ENCODE data around the gene GAK.

The GAK gene

DNA sequence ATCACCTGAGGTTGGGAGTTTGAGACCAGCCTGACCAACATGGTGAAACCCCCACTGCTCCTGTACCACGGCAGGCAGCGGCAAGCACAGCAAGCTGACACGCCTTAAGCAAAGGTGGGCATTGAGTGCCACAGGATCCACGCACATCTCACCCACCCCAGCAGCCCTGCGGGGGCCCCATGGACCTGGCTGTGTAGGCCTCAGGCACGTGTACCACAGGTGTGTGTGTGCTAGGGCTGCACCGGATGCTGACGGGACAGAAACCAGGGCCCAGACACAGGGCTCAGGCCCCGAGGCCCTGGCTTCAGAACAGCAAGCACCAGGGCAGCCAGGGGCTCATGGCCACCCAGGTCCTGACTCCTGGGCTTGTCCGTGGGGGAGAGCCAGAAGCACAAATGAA, 46.8 kb downstream of the GAK start:
- no peak for DNase-seq

DNA sequence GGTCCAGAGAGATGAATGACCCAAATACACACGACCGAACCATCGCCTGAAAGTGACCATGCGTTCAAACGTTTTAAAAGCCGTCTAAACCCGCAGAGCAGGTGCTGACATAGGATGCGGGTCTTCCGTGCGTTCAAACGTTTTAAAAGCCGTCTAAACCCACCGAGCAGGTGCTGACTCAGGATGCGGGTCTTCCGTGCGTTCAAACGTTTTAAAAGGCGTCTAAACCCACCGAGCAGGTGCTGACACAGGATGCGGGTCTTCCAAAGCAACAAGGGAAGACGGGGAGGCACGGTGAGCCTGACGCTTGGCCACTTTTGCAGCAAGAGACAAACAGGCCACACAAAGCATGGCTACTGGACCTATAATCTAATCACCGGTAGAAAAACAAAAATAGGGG, 47.2 kb downstream of the GAK start:
- no peak for DNase-seq

DNA sequence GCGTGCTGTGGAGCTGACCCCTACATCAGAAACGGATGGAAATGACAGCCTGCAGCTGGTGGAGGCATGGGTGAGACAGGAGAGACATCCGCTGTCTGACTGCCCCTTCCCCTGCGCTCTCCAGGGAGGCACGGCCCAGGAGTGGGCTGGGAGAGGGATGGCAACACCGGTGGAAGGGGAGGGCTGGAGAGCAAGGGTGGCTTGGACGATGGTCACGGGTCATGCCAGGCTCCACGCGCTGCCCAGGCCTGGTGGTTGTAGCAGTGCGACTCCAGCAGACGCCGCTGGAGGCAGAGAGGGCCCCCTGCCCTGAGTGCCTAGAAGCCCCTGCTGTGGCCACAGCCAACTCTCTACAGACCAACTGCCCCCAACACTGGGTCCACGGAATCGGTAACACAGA, 47.9 kb downstream of the GAK start:
- no peak for DNase-seq

DNA sequence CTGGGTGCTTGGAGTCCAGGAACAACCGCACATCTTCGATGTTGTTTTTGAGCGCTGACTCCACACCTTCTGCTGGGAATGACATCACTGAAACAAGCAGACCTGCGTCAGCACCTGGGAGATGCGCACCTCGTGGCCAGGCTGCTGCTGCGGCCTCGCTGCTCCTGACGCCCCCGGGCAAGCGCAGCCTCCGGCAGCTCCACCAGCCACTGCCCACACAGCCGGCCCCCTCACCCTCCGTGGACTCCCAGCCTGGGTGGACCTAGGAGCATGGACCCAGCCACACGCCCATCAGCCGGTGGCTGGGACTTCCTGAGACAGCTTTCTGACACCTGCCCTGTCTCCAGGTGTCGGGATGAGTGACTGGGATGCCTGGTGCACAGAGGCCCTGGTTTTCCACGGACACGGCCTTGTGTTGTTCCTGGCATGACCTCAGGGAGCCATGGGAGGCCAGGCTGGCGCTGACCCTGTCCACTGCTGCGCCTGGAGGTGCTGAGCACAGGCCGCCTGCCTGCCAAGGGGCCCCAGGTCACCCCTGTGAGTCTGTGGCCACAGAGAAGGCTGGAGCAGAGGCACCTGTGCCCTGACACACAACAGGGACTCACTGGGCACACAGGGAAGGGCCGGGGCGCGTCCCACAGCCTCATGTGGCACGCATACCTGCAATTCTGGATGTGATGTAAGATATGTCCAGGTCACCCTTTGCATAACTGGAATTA, 48.6 kb downstream of the GAK start:
- DNase-seq: no peak

DNA sequence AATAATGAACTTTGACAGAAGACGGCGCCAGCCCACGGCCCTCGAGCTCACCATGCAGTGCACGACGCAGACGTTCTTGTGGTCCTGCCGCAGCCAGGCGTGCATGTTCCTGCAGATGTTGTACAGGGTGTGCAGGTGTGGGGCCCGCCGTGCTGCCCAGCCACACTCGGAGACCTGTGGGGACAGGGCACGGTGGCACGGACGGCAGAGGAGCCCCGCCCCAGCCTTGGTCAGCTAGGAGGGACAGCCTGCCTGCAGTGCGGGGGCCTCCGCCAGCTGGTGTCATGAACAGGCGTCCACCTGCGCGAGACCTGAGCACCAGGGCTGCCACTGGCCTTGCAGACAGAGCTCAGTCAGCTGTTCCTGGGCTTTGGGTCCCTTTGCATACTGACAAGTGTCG, 49.5 kb downstream of the GAK start:
- DNase-seq: no peak

DNA sequence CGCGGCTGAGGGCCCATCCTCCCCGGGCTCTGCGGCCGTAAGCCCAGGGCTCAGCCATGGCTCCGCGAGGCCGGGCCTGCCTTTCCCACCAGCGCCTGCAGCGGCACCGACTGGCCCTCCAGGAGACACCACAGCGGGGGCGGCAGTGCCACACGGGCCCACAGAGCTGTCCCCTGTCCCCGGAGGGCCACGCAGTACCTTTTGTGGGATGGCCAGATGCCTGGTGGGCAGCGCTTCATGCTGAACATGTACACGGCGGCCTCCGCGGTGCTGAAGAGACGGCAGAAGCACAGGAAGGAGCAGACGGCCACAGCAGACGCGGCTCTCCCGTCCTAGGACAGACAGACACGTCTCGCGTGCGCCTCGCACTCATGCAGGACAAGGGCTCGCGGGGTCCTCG, 50.4 kb downstream of the GAK start:
- no peak for DNase-seq

DNA sequence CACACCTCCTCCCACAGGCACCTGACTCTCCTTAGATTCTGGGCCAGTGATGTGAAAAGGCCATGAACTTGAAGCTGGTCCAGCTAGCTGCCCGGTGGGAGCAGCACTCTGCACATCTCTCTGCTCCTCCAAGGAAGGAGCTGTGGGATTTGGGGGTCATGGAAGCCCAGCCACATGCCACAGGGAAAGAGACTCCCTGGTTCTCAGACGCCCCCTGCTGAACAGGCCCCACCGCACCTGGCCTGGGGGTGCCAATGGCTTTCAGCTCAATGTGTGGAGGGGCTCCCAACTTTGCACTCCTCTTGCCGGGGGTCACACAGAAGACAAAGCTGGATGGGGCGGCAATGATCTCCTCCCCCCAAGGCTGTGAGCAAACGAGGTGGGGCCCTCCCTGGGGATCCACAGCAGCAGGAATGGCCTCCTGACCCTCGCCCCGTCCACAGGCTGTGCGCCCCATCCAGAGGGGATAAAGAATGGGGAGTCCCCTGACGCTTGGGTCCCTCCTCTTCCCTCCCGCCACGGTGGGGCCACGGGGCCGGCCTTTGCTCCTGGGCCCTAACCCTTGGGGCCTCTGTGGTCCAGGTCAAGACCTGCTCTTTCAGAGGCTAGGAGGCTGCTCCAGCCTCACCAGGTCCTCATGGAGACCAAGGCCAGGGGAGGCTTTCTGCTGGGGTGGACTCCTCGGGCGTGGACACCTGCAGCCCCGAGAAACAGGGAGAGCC, 51.3 kb downstream of the GAK start:
- DNase-seq: no peak

DNA sequence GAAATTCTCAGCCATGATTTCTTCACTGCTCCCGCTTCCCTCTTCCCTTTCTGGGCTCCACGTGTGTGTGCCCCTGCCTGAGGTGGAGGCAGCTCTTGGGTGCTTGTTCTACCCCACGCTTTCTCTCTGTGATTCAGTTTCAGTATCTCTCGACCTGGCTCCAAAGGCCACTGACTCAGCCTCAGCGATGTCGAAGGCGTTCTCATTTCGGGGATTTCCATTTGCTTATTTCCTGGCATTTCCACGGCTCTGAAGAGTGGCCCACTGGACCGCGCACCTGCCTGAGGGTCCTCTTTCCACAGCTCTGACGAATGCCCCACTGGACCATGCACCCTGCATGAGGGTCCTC, 52.4 kb downstream of the GAK start:
- DNase-seq: peak; percentile 55

DNA sequence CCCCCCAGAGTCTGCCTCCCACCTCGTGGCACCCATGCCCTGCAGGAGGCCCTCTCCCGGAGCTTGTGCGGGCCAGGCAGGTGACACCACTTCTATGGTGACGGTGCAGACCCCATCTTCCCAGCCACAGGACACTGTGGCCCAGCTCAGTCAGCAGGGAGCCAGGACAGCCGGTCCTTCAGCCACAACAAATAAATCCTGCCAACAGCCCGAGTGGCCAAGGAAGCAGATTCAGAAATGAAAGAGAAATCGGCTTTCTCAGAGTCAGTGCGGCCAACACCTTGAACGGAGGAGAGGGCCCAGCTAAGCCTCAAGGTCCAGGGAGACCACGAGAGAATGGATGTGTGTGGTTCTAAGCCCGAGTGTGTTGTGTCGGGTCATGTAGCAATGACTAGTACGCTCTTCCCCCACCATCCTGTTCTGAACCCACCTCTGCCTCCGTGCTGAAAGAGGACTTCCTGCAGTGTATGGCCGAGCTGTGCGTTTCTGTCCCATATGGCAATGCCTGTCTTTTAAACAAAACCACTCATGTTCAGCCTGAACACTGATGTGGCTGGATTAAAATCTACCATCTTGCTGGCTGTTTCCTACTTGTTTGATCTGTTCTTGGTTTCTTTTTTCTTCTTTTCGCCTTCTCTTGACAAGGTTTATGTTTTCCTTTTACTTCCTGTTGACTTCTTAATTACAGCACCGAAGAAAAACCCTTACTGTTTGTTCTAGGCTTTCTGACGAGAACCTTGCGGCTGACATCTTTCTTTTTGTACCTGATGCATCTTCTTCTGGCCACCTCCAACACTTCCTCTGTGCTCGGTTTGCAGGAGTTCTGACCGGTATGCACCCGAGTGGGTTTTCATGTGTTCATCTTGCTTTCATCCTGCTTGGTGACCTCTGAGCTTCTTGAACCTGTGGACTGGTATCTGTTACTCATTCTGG, 53.1 kb downstream of the GAK start:
- DNase-seq: peak; percentile 51

DNA sequence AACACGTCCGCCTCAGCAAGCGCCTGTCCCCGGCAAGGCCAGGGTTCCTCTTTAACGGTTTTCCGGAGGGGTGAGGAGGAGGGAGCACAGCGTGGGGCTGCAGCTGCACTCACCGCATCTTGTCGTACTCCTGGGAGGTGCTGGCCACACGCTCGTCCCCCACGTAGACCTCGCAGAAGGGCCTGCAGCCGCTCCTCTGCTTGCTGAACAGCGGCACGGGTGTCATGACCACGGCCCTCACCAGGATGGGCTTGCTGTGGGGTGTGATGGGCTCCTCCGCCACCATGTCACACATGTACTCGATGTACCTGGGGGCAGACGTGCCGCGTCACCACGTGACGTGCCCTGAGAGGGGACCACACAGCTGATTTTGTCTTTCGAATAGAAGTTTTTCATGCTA, 54.6 kb downstream of the GAK start:
- DNase-seq: no peak

DNA sequence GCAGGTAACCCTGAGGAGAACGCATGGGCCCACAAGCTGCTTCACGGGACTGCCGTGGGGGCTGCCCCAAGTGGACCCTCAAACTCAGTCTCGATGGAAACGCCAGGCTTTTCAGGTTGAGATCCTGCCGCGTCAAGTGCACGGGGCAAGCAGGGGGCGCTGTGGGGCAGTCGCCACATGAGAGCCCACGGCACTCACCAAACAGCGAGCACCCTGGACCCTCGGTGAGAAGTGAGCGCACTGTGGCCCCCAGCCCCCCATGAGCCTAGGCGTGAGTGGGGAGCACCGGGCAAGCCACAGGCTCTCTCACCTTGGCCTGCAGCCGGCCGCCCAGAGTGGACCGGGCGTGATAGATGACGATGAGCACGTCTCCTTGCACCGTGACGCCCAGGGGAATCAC, 55.3 kb downstream of the GAK start:
- DNase-seq: no peak

DNA sequence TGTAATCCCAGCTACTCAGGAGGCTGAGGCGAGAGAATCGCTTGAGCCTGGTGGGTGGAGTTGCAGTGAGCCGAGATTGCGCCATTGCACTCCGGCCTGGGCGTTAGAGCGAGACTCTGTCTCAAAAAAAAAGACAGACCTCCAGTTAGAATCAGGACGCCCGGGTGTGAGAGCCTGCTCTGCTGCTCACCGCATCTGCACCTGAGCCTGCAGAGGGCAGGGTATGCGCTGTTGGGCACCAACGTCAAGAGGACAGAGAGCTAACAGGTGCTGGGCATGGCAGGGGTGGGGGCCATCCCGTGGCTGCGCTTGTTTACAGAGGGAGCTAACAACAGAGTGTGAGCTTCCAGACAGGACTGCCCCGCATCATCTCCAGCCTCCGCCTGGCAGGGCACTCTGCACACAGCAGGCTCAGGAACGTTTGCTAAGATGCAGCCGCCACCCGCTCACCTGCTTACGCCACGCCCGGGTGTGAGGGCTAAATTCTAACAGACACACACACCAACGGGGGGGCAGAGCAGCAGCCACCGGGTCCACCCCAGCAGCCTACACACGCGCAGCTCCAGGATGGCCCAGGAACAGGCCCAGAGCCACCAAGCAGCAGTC, 56.2 kb downstream of the GAK start:
- no peak for DNase-seq

DNA sequence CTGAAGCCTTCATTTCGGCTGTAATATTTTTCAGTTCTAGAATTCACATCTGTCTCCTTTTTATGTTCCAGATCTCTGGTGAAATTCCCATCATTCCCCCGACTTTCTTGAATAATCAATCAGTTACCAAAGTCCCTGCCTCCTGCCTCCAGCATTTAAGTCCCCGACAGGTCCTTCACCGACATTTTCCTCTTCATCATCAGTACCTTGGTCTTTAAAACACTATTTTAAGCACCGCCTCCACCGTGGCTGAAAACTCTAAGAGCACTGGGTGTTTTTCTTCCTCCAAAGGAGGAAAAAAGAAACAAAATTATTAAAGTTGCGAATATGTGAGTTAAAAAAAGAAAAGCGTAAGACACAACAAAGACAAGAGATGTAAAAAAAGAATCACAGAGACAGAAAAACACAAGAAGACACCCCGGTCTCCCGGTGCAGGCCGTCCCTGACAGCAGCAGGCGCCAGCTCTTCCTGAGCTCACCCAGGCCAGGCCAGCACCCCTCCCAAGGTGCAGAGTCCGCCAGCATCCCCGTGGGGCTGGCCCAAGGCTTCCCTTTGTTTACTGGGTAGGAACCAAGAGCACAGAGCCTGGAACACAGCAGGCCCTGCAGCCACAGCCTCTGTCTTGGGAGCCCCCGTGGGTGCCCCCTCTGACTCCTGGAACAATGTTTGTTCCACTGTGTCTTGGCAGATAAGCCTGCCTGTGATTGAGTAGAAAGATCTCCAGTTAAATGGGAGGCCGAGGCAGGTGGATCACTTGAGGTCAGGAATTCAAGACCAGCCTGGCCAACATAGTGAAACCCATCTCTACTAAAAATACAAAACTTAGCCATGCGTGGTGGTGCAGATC, 56.9 kb downstream of the GAK start:
- no peak for DNase-seq

DNA sequence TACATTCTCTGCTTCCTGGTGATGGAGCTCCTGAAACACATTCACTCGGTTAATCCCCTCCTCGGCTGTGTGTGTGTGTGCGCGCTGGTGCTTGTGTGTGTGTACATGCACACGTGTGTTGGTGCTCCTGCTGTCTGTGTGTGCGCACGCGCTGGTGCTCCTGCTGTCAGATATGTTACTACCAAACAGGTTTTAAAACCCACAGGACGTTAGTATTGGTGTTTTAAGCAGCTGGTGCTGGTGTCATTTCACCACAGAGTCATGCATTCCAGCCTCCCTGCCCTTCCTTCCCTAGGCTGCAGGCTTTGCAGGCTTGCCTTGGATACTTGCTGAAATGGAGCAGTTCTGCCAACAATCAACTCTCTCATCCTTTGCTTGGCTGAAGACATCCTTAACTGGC, 58.1 kb downstream of the GAK start:
- DNase-seq: no peak

DNA sequence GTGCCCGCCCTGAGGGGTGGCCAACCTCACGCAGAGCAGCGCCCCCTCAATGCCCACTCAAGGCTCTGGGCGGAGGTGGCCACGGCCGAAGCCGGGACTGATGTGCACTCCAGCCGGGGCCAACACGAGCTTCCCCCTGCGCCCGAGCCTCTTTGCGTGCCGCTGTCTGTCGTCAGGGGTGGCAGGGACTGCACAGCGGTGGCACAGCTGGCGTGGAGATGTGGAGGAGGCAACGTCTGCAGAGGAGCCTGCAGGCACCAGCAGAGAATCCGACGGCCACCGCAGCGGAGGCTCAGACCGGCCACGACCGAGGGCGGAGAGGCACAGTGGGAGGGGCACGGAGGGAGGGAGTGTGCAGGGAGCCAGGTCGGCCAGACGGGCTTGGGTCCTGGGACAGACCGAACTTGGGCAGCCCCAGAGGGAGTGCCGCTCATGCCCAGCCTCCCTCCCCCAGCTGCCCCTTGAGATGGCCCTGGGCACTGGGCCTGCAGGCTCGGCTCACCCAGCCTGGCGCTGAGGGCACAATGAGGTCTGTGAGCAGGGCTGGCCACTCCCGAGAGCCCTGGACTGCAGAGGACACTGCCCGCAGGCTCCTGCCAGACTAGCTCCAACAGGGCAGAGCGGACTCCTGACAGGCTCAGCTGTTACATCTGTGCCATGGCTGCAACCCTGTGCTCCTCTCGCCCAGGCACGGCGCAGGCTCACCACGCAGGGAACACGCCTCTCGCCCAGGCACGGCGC, 59.7 kb downstream of the GAK start:
- DNase-seq: no peak

DNA sequence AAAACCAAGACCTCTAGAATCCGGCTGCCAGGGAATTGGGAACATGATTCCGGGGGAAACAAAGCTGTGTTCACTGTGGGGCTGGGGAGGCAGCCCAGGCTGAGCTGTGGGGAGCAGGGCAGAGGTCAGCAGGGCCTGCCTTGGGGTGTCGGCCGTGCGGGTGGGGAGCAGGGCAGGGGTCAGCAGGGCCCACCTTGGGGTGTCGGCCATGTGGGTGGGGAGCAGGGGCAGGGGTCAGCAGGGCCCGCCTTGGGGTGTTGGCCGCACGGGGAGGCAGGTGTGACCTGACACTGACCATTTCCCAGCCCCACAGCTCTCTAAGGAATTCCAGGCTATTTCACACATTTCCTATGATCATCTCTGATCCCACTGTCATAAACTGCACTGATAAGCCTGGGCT, 60.6 kb downstream of the GAK start:
- DNase-seq: no peak

DNA sequence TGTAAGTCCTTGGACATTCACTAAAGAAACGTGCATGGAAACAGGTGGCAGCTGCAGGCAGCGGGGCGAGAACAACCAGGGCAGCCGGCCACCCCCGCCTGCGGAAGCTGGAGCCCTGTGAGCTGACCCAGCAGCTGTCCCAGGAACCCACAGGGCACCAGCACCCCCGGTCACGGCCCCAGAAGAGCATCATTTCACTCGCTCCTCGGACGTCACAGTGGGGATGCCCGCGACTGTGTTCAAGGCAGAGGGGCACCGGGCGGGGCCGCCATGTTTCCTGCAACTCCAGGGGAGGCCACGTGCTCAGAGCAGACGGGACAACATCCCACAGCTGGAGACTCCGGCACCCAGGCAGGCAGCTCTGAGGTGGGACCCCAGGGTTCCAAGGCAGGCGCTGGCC, 61.2 kb downstream of the GAK start:
- DNase-seq: no peak

DNA sequence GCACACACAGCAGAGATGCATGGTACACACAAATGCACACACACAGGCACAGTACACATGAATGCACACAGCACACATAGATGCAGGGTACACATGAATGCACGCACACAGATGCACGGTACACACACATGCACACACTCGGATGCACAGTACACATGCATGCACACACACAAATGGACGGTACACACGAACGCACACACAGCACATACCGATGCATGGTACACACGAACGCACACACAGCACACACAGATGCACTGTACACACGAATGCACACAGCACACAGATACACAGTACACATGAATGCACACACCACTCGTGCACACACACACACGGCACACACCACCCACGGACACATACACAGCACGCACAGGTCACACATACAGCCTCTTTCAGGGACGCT, 62.3 kb downstream of the GAK start:
- DNase-seq: no peak

DNA sequence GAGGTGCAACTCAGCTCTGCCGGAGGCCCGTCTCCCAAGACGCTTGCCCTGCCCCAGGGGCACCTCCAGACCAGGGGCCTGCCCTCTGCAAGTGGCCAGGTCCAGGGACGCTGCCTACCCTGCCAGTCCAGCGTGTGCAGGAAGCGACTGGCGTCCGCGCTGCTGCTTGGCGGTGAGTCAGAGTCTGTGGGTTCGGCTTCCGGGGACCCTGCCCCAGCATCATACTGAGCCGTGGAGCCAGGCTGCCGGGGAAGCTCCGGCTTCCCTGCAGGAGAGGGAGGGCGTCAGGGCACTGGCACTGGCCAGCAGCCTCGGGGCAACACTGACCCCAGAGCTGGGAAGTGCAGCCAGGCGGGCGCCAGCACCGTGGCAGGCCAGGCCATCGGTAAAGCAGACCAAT, 63.7 kb downstream of the GAK start:
- no peak for DNase-seq

DNA sequence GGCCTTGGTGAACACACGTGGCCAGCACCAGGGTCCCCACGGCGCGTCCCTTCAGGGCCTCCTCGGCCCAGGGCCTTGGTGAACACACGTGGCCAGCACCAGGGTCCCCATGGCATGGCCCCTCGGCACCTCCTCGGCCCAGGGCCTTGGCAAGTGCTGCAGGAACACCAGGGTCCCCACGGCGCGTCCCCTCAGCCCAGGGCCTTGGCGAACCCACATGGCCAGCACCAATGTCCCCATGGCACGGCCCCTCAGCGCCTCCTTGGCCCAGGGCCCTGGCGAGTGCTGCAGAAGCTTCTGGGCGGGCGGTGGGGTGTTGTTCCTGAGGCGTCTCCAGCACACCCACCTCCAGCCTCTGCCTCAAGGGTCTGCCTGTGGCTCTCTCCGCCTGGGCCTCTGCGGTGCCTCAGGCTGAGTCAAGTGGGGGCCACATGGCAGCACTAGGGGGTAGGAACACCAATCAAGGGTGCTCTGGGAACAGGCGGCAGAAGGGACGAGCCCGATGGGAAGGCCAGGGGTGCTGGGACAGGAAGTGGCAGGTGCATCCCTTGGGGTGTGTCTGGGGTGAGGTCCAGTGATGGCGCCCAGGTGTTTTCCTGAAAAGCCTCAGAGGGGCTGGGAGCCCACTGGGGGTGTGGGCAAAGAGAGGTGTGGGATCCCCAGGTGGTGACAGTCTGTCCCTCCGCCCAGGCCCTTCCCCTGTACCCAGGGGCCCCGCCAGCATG, 64.4 kb downstream of the GAK start:
- no peak for DNase-seq

DNA sequence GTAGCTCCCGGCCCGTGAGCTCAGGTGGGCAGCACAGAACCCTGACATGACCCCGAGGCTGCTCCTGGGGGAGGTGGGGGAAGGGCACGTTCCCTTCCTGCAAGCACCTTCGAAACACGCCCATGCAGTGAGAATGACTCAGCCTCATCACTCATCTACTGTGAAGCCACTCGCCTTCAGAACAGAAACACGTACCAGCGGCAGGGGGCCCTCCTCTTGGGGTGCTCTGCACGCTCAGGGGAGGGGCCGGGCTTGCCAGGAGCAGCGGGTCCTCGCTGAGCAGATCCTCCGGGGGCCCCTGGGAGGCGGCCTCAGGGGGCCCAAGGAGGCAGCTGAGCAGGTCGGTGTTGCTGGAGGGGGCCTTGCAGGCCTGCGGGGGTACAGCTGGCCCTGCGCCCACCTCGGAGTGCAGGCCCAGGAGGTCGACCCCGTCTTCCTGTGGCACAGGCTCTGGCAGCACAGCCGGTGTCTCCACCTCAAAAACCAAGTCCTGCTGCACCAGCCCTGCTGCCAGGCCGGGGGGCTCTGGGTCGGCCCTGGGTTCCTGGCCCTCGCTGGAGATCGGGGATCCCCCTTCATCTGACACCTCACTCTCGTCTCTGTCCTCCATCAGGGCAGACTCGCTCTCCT, 65.2 kb downstream of the GAK start:
- DNase-seq: no peak
